ENCODE data around the gene TIAM2.

TIAM2 gene

DNA sequence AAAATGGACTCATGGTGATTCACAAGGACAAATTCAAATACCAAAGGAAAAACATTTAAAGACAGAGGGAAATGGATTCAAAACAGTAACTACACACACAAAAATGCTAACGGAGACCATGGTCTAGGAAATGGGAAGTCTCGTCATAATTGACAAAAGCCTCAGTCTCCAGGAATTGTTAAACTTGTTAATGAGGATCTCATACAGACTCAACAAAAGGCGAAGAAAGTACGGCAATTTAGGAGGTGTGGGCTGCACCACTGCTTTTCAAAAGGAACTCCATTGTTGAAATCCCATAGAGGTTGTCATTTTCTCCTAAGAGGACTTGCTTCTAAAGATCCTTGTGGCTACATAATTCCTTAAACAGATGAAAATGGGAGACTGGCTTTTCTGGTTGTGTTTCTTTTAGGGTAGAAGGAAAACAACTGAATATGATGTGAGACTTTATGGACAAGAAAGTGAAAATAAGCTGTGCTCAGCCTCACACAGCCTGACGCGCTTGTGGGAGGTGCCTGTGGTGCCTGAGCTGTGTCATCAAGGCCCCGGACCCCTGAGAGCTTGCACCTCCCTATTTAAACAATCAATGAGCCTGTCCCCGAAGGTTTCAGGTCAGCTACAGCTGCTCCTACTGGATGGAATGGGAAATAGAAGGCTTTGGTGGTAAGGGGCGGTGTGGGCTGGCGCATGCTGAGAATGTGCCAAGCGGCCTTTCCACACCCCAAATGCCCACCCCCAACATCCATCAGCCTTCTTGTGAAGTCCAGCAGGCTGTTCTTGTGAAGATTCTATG is 266.2 kb downstream of the TIAM2 start:
- no peak overlapping the region for H3K4me3 ChIP-seq (ENCODE audit: low read depth in 1 of 2, low read length in 1 of 2)
- H3K4me1 ChIP-seq (ENCODE audit: control insufficient read depth in 1 of 2, insufficient read depth in 1 of 2, low read depth in 1 of 2, low read length in 1 of 2), result no peaks in the 10 kb centered on the region
- H3K27ac ChIP-seq, result no peak overlapping the region
- TF ChIP-seq, protein P1, sequence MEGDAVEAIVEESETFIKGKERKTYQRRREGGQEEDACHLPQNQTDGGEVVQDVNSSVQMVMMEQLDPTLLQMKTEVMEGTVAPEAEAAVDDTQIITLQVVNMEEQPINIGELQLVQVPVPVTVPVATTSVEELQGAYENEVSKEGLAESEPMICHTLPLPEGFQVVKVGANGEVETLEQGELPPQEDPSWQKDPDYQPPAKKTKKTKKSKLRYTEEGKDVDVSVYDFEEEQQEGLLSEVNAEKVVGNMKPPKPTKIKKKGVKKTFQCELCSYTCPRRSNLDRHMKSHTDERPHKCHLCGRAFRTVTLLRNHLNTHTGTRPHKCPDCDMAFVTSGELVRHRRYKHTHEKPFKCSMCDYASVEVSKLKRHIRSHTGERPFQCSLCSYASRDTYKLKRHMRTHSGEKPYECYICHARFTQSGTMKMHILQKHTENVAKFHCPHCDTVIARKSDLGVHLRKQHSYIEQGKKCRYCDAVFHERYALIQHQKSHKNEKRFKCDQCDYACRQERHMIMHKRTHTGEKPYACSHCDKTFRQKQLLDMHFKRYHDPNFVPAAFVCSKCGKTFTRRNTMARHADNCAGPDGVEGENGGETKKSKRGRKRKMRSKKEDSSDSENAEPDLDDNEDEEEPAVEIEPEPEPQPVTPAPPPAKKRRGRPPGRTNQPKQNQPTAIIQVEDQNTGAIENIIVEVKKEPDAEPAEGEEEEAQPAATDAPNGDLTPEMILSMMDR (IDR thresholded peaks at IDR 0.05), result no peak
- H3K9me3 ChIP-seq, result no peaks in the 10 kb centered on the region
- H3K36me3 ChIP-seq, result peaks cover 29% of the 10 kb centered on the region
- H3K27me3 ChIP-seq, result no peaks in the 10 kb centered on the region

DNA sequence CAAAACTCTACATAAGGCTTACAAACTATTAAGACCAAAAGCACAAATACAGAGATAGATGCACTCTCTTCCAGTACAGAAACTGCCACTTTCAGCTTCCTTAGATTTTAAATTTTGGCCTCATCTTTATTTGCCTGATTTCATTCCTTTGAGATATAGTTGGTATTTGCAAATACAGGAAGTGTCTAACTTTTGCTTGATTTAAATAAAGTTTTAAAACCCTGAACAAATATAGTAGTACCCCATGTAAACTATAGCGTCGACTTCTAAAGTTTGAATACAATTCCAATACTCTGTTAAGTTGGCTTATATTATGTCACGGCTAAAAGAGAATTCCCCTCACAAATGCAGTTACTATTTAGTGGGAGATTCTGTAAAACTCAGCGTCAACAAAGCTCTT is 267.5 kb downstream of the TIAM2 start:
- Histone ChIP-seq H3K27ac (no peak overlapping the region), H3K36me3 (peaks cover 20% of the 10 kb centered on the region), H3K9me3 (no peaks in the 10 kb centered on the region), H3K4me1 (ENCODE audit: control insufficient read depth in 1 of 2, insufficient read depth in 1 of 2, low read depth in 1 of 2, low read length in 1 of 2) (no peaks in the 10 kb centered on the region), H3K4me3 (ENCODE audit: low read depth in 1 of 2, low read length in 1 of 2) (no peak overlapping the region), H3K27me3 (no peaks in the 10 kb centered on the region)
- TF ChIP-seq, protein P1 (IDR thresholded peaks at IDR 0.05), result no peak

DNA sequence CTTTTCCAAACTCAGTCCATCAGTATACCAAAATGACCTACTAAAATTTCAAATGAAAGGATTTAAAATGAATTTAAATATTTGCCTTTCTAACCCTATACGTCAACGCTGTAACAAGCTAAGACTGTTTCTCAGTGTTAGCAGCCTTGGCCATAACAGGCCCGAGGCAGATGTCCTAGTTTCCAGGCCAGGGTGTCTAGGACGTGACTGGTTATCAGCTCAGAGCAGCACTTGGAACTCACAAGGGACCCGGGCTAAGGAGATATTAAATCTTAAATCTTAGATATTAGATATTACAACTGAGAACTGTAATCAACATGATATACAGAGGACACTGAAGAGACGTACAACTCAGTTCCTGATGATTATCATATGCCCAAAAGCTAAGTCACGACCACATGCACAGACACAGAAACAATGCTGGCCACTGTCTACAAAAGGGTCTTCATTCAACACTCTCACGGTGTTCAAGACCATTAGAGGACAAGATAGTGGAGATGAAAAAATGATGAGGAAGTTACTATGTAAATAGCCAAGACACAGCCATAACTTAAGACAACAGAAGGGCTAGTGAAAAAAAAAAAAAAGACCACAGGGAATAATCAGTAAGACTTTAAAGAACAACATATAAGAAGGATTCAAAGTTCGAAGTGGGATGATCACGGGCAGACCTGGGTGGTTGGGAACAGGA is 268.4 kb downstream of the TIAM2 start, which contains the start of gene CLDN20:
Gene CLDN20 (plus strand): TSS at position 641 of the 691 bp plus-strand sequence. CDS start 11,707 bp downstream, outside the sequence.
- Histone ChIP-seq H3K4me3 (ENCODE audit: low read depth in 1 of 2, low read length in 1 of 2) (no peak within 1 kb of the TSS), H3K4me1 (ENCODE audit: control insufficient read depth in 1 of 2, insufficient read depth in 1 of 2, low read depth in 1 of 2, low read length in 1 of 2) (no peaks in the 10 kb centered on the region), H3K9me3 (no peaks in the 10 kb centered on the region), H3K27ac (no peak within 1 kb of the TSS), H3K36me3 (peaks cover 12% of the 10 kb centered on the region), H3K27me3 (no peaks in the 10 kb centered on the region)
- TF ChIP-seq, protein P1 (IDR thresholded peaks at IDR 0.05), result no peak

DNA sequence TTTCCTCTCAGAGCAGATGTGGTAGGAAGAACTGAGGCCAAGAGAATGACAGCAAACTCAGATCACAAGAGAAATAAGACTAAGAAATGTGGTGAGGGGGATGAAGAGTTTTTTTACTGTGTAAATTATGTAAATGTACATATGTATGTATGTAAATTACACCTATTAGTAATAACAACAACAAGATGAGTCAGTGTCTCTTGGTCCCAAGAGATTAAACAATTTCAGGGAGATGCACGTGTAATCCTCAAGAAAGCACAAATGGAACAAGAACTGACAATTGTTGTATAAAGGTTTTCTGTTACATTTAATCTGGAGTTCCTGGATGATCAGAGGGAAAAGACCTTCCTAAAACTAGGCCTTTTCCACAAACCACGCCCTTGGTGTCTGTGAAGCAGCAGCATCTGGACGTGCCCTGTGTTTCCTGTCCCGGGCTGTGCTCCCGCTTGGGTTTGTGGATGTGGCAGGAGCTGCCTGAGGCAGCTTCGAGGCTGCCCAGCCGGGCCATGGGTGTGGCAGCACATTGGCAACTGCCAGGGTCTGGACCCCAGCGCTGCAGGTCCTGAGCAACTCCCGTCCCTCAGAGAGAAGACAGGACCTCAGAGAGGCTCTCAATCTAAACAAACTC is 269.7 kb downstream of the TIAM2 start:
- H3K27me3 ChIP-seq, result no peaks in the 10 kb centered on the region
- no peak overlapping the region for H3K4me3 ChIP-seq (ENCODE audit: low read depth in 1 of 2, low read length in 1 of 2)
- TF ChIP-seq, protein P1 (IDR thresholded peaks at IDR 0.05), result no peak
- no peaks in the 10 kb centered on the region for H3K9me3 ChIP-seq
- H3K4me1 ChIP-seq (ENCODE audit: control insufficient read depth in 1 of 2, insufficient read depth in 1 of 2, low read depth in 1 of 2, low read length in 1 of 2), result no peaks in the 10 kb centered on the region
- H3K36me3 ChIP-seq, result peaks cover 3% of the 10 kb centered on the region
- H3K27ac ChIP-seq, result no peak overlapping the region

DNA sequence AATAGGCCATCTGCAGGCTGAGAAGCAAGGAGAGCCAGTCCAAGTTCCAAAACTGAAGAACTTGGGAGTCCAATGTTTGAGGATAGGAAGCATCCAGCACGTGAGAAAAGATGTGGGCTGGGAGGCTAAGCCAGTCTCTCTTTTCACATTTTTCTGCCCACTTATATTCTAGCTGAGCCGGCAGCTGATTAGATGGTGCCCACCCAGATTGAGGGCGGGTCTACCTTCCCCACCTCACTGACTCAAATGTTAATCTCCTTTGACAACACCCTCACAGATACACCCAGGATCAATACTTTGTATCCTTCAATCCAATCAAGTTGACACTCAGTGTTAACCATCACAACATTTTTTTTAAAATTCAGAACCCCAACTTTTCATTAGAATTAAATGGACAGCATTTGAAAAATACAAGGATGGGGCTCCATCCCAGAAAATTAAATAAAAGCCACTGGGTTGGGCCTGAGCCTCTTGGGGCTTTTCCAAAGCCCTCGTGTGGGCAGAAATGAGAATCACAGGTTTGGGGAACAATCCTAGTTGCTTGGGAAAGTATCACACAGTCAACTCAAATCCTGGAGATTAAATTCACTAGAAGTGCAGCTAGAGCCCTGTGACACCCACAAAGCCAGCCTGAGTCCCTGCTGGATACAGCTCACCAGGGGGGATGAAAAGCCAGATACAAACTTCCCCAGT is 270.9 kb downstream of the TIAM2 start:
- Histone ChIP-seq H3K4me1 (ENCODE audit: control insufficient read depth in 1 of 2, insufficient read depth in 1 of 2, low read depth in 1 of 2, low read length in 1 of 2) (no peaks in the 10 kb centered on the region), H3K27me3 (no peaks in the 10 kb centered on the region), H3K4me3 (ENCODE audit: low read depth in 1 of 2, low read length in 1 of 2) (no peak overlapping the region), H3K27ac (no peak overlapping the region), H3K9me3 (no peaks in the 10 kb centered on the region), H3K36me3 (peaks cover 3% of the 10 kb centered on the region)
- TF ChIP-seq, protein P1 (IDR thresholded peaks at IDR 0.05), result no peak

All from neutrophil (primary cell).